Muscle layer of duodenum (tissue), 2 donors: Measurements from ENCODE around the gene COPE.
A peak's percentile ranks its signal among the peaks of the same experiment; 100 is the strongest.

Experiments
- H3K27ac ChIP-seq: one replicate; pipeline ENCODE4 v1.7.0; 2013; ENCODE audit warnings: mild to moderate bottlenecking, low read length
- H3K27me3 ChIP-seq: one replicate; pipeline ENCODE4 v1.7.0; 2013; ENCODE audit warnings: low read depth, mild to moderate bottlenecking, control low read depth, low read length
- H3K36me3 ChIP-seq, 2 donors: one replicate each; pipeline ENCODE4 v1.7.0; 2013; ENCODE audit warnings: low read length in 2 of 2, control low read depth in 1 of 2, mild to moderate bottlenecking in 1 of 2; ENCODE audit not compliant: insufficient read depth in 2 of 2, control insufficient read depth in 1 of 2
- H3K4me1 ChIP-seq, 2 donors: one replicate each; pipeline ENCODE4 v1.7.0; 2013; ENCODE audit warnings: low read length in 2 of 2, mild to moderate bottlenecking in 2 of 2, control low read depth in 1 of 2, moderate library complexity in 1 of 2; ENCODE audit not compliant: insufficient read depth in 2 of 2, control insufficient read depth in 1 of 2
- H3K4me3 ChIP-seq, 2 donors: one replicate each; pipeline ENCODE4 v1.7.0; 2013; ENCODE audit warnings: low read length in 2 of 2, low read depth in 1 of 2, mild to moderate bottlenecking in 1 of 2
- H3K9me3 ChIP-seq, 2 donors: one replicate each; pipeline ENCODE4 v1.7.0; 2013; ENCODE audit warnings: low read length in 2 of 2, control low read depth in 1 of 2, mild to moderate bottlenecking in 1 of 2; ENCODE audit not compliant: control insufficient read depth in 1 of 2
- donor health status: healthy.

COPE gene

DNA sequence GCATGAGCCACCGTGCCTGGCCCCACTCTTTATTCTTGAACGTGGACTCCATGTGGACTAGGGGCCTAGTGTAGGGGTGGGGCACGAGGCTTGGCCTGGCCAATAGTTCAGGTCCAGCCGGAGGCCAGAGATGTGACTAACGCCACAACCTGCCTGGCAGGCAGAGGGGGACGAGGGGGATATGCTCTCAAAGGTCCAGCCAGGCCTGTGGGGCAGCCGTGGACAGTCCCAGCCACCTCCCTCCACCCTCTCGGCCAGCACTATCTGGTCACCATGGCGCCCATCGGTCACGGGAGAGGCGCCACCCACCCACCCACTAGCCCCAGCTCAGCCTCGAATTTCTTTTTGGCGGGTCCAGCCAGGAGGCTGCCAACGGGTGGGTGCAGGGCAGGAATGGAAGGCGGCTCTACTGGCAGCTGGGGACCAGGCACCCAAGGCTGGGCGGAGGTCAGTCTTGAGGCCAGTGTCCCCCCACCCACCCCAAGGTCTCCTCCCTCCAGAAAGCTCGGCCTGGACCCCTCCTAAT is 21.0 kb downstream of the COPE start:
- H3K27me3 ChIP-seq: peaks cover 9% of the 10 kb centered on the region
- H3K36me3 ChIP-seq: peaks cover 4 to 33% of the 10 kb centered on the region in 2 donors
- peaks cover 0 to 28% of the 10 kb centered on the region in 2 donors for H3K4me1 ChIP-seq
- no peak overlapping the region for H3K4me3 ChIP-seq
- no peaks in the 10 kb centered on the region for H3K9me3 ChIP-seq
- no peak overlapping the region for H3K27ac ChIP-seq

DNA sequence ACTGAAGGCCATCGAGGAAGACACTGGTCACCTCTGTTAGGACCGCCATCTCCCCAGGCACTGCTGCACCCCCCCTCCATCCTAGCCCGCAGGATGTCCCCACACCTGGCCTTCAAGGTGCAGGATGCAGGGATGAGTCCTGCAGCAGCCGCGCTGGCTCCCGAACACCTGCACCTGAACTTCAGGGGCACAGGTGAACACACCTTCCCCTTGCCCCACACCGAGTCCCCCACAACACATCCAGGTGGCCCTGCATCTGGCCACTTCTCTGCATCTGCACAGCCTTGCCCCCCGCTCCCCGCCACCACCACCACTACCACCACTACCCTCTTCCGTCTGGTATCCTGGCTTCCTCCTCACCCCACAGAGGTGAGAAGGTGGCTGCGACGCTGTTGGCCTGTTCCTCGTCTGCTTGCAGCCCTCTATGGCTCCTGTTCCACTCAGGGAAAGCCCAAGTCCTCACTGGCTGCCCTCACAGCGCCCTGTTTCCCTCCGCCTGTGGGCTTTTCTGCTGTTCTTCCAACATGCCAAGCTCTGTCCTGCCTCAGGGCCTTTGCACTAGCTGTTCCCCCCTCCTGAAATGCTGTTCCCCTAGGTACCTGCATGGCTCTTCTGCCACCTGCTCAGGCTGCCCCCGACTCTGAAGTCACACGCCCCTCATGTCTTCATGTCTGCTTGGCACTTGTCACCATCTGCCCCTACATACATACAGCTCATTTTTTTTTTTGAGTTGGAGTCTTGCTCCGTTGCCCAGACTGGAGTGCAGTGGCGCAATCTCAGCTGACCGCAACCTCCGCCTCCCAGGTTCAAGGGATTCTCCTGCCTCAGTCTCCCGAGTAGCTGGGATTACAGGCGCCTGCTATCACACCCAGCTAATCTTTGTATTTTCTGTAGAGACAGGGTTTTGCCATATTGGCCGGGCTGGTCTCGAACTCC is 21.8 kb downstream of the COPE start:
- Histone ChIP-seq H3K36me3 (peaks cover 4 to 28% of the 10 kb centered on the region in 2 donors), H3K27me3 (peaks cover 9% of the 10 kb centered on the region), H3K4me3 (no peak overlapping the region), H3K9me3 (no peaks in the 10 kb centered on the region), H3K4me1 (peaks cover 0 to 28% of the 10 kb centered on the region in 2 donors), H3K27ac (no peak overlapping the region)

DNA sequence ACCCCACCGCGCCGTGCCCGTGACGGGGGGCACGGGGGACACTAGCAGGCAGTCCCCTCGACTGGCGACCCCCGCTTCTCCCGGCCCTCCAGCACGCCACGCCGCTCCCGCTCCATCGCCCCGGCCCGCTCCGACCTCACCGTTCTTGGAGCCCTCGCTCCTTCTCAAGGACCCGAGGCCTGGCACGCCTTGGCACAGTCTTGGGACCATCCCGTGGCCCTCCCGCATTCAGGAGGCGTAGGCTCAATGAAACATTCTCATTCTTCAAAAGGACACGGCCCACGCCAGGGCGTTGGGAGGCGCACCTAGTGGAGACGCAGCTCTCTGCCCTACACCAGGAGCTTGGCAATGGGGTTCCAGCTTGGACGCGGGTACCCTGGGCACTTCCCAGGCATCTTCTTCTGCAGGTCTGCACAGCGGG is 22.8 kb downstream of the COPE start:
- Histone ChIP-seq H3K27ac (no peak overlapping the region), H3K27me3 (peaks cover 9% of the 10 kb centered on the region), H3K36me3 (peaks cover 4 to 27% of the 10 kb centered on the region in 2 donors), H3K4me3 (peak overlapping the region in 1 of 2 donors; percentile 44), H3K9me3 (no peaks in the 10 kb centered on the region), H3K4me1 (peaks cover 0 to 28% of the 10 kb centered on the region in 2 donors)

DNA sequence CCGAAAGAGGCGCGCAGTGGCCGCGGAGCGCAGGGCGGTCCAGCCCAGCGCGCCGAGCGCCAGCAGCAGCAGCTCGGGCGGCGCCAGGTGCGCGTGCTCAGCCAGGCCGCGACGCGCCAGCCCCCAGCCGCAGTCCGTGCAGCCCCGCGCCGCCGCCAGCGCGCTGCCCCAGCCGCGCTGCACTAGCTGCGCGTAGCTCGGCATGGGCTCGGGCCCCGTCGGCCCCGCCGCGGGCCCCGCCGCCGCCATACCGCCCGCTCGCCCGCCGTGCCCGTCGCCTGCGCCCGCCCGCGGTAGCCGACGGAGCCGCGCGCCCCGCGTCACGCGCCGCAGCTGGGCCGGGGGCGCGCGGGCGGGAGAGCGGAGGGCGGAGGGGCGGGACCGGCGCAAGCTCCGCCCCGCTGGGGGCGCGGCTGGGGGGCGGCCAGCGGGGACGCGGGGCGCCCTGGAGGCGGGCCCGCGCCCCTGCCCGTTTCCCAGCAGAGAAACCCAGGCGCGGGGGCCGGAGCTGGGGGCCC is 23.3 kb downstream of the COPE start, which contains the start of gene CERS1:
TSS of gene CERS1 (minus strand) at position 335 of the 518 bp plus-strand sequence. CDS start at position 249, 86 bp downstream.
- H3K36me3 ChIP-seq: peaks cover under 1 to 21% of the 10 kb centered on the region in 2 donors
- H3K27ac ChIP-seq: no peak within 1 kb of the TSS
- no peaks in the 10 kb centered on the region for H3K9me3 ChIP-seq
- peak within 1 kb of the TSS; percentile 11 to 65 for H3K4me3 ChIP-seq
- H3K27me3 ChIP-seq: peaks cover 9% of the 10 kb centered on the region
- H3K4me1 ChIP-seq: peaks cover 0 to 28% of the 10 kb centered on the region in 2 donors

DNA sequence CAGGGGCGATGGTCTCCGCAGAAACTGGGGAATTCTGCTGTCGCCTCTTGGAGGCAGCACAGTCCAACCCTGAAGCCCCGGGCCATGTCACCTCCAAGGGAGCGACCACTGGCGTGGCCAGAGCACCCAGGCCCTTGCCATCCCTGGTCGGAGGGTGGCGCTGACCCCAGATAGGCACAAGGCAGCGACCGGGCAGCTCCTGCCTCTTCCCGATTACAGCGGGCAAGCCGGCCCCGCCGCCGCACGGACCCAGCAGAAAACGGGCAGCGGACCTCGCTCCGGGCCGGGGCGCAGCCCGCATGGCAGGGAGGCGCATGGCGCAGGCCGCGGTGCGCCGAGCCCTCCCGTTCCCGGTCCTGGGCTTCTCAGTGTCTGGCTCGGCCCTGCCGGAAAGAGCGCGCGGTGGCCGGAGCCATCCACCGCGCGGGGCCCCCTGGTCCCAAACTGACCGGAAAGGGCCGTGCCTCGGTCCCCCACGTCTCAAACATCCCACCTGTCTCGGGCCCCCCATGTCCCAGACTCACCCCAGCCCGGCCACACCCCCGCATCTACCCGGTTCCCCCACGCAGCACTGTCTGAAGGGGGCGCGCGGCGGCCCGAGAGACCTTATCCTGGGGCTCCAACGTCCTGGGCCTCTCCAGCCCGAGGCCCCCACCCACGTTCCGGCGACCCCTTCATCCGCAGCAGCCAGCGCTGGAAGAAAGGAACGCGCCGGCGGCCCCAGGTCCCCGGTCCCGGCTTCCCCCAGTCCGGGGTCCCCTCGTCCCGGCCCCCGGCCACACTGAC is 24.0 kb downstream of the COPE start:
- Histone ChIP-seq H3K9me3 (no peaks in the 10 kb centered on the region), H3K27me3 (peaks cover 9% of the 10 kb centered on the region), H3K27ac (no peak overlapping the region), H3K36me3 (peaks cover 0 to 15% of the 10 kb centered on the region in 2 donors), H3K4me3 (peak overlapping the region; percentile 11 to 65), H3K4me1 (peaks cover 0 to 28% of the 10 kb centered on the region in 2 donors)

DNA sequence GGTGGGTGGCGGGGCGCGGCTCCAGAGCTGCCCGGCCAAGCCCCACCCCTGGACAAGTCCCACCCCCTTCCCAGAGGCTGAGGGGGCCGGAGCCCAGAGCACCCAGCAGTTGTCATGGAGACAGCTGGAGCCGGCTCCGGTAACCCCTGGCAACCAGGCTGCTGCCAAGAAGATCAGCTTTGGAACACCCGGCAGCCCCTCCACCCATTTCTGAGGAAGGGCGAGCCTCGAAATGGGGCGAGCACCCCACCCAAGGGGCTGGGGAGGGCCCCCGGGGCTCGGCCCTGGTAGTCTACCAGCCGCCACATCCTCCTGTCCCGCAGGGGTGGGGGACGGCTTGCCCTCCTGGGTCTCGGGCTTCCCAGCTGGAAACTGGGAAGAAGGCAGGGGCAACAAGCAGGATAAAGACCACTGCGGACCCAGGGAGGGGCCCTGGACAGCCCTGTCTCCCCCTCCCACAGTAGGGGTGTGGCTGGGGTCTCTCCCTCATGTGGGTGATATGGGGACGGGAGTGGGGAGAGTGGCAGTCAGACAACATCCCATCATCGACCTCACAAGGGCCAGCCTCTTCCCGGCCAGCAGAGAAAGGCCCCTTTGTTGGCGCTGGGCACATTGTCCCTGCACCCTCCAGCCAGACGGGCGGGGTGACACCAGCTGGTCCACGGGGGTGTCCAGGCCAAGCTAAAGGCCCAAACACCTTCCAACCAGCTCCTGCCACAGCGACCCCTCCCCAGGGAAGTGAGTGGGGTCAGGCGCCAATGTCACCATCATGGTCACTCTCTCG is 24.7 kb downstream of the COPE start:
- Histone ChIP-seq H3K36me3 (peaks cover 0 to 7% of the 10 kb centered on the region in 2 donors), H3K27me3 (peaks cover 9% of the 10 kb centered on the region), H3K4me1 (peaks cover 0 to 28% of the 10 kb centered on the region in 2 donors), H3K9me3 (no peaks in the 10 kb centered on the region), H3K4me3 (peak overlapping the region; percentile 11 to 65), H3K27ac (no peak overlapping the region)

DNA sequence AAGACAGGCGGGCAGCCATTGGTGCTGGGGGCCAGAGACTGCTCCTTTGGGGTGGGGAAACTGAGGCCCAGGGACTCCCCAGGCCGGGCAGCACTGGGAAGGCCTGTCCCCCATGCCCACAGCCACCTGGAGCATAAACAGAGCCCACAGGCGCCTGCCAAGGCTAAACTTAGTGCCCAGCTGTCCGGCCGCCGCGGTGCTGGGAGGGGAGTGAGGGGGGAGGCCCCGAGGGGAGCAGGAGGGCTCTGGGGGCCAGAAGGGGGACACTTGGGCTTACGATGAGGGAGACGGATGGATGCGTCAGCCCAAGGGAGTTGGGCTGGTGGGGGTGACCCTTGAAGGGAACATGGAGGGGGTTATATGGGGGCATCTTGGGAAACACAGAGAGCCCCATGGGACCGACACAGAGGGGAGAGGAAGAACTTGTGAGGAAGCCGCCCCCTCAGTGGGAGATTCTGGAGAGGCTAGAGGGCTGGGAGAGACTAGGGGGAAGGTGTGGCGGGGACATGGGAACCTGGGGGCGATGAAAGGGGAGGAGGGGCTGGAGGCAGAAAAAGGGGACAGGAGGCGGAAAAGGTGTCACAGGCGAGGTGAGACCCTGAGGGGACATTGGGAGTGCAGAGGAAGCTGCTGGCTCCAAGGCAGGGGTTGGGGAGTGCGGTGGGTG is 25.5 kb downstream of the COPE start:
- Histone ChIP-seq H3K9me3 (no peaks in the 10 kb centered on the region), H3K36me3 (no peaks in the 10 kb centered on the region), H3K27me3 (peaks cover 9% of the 10 kb centered on the region), H3K27ac (no peak overlapping the region), H3K4me1 (peaks cover 0 to 28% of the 10 kb centered on the region in 2 donors), H3K4me3 (peak overlapping the region in 1 of 2 donors; percentile 65)

DNA sequence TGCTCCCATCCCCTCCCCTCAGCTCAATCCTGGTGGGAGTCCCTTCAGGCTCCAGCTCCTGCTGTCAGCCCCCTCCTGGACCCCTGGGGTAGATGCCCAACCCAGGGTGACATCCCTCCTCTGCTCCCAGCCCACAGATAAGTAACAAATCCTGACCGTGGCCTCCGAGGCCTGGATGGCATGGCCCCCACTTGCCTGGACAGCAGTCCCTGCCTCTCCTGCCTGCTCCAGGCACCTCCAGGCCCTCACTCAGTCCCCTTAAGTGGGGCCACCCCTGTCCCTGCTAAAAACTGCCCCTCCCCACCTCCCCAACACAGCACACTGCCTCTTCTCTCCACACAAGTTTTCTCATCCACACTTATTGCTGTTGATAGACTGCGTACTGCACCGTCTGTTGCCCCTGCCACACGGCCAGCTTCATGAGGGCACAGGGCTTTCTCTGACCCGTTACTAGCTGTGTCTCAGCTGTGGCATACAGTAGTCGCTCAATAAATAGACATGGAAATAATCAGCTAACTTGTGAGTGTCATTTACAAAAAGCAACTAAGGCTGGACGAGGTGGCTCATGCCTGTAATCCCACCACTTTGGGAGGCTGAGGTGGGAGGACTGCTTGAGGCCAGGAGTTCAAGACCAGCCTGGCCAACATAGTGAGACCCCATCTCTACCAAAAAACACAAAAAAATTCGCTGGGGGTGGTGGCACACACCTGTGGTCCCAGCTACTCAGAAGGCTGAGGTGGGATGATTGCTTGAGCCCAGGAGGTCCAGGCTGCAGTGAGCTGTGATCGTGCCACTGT is 29.0 kb downstream of the COPE start:
- H3K27me3 ChIP-seq: peaks cover 9% of the 10 kb centered on the region

DNA sequence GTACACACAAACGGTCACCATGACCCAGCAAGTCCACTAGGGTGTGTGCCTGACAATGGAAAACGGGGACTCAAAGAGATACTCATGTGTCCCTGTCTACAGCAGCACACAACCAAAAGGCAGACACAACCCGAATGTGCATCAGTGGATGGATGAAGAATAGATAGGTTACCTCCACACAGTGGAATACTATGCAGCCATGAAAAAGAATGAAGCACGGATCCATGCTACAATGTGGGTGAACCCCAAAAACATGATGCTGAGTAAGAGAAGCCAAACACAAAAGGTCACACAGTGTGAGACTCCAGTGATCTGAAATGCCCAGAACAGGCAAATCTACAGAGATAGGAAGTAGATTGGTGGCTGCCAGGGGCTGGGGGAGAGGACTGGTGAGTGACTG is 32.2 kb downstream of the COPE start:
- H3K9me3 ChIP-seq: no peaks in the 10 kb centered on the region
- H3K4me3 ChIP-seq: no peak overlapping the region
- H3K27ac ChIP-seq: no peak overlapping the region
- no peaks in the 10 kb centered on the region for H3K27me3 ChIP-seq
- H3K4me1 ChIP-seq: no peaks in the 10 kb centered on the region
- H3K36me3 ChIP-seq: no peaks in the 10 kb centered on the region

More for the DNA sequence above, 29.0 kb downstream of the COPE start:
- no peaks in the 10 kb centered on the region for H3K36me3 ChIP-seq
- no peak overlapping the region for H3K4me3 ChIP-seq
- H3K9me3 ChIP-seq: no peaks in the 10 kb centered on the region
- H3K4me1 ChIP-seq: peaks cover 0 to 17% of the 10 kb centered on the region in 2 donors
- H3K27ac ChIP-seq: no peak overlapping the region
